Measurements from ENCODE around the gene ZNF423. TPM values are rescaled to one million over a fixed set of nuclear protein-coding genes. Genes with fewer than 3 reads are reported as not detected.

Gene ZNF423
- total and polyA plus RNA-seq, 9 of the 15 experiments (the other 6 are each of a cell fraction or from before 2014, with no cell fraction given) = not detected

DNA sequence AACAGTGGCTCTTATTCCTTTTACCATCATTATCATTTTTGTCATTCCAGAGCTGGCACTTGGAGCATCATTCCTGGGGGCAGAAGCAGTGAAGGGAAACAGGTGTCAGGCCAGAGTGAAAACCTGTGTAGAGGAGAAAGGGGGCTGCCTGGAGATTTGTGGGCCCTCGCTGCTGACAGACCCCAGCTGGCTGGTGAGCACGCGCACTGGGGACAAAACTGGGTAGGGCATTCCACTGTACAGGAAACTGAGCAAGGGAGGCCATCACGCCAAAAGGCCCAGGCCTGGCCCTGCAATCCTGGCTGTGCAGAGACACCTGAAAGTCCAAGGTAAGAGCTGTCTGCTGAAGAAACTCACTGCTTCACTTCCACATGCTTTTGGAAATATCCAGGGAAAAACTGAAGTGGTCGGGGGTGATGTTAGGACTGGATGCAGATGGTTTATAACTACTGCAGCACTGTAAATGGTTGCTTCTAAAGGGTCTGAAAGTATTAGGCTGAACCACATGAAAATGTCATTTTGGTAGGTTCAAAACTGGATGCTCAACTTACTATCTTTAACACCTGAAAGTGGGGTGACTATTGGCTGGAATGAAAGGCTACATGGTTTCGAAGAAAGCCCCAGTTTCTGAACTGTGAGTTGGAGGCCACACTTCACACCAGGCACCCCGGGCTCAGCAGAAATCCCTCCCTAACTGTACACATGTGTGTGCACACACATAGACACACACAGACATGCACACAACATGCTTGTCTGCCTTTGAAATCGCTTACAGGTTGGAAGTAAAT lies 257.3 kb downstream of the ZNF423 start:
- Histone ChIP-seq H3K4me1 (replicated peaks in 1 of 2; ENCODE audit: control insufficient read depth in 2 of 2, insufficient read depth in 2 of 2, low read length in 2 of 2) (no peaks in the 10 kb centered on the region), H3K36me3 (ENCODE audit: control insufficient read depth, insufficient read depth, low read length) (no peaks in the 10 kb centered on the region), H4K20me1 (replicated peaks; ENCODE audit: control insufficient read depth, insufficient read depth, low read length) (peaks cover 4% of the 10 kb centered on the region; the same call in 1 of the 2 replicates), H3K27ac (ENCODE audit: extremely low read depth, low read depth, low read length) (no peak overlapping the region; the same call in 2 of the 3 replicates), H3K4me3 (no peak overlapping the region), H3K27me3 (ENCODE audit: control insufficient read depth in 2 of 2, insufficient read depth in 2 of 2, low read length in 2 of 2) (peaks cover 44 to 77% of the 10 kb centered on the region in 2 experiments), H2AFZ (ENCODE audit: low read depth, low read length) (no peak overlapping the region), H3K4me2 (ENCODE audit: insufficient read depth, low read length) (no peak overlapping the region), H3K9ac (ENCODE audit: insufficient read depth in 1 of 2, low read depth in 2 of 2, low read length in 2 of 2) (no peak overlapping the region), H3K9me1 (ENCODE audit: control insufficient read depth, insufficient read depth, low read length) (no peaks in the 10 kb centered on the region), H3K79me2 (ENCODE audit: control insufficient read depth, insufficient read depth, low read length) (no peaks in the 10 kb centered on the region), H3K9me3 (replicated peaks; ENCODE audit: control insufficient read depth, insufficient read depth, low read depth, low read length) (no peaks in the 10 kb centered on the region)
- POLR2A ChIA-PET = interaction anchor here (0.5 to 0.6 kb wide), 2 partner anchors 9 to 70 kb away, joined by 3 to 5 read pairs; no protein-coding TSS in a partner anchor
- intact Hi-C loops (cut with micrococcal nuclease) (no loop called here), in situ Hi-C loops (cut with MboI) (no loop called here)
- BruUV-seq (replicated peaks) = no TSS peak
- CTCF ChIA-PET (ENCODE audit: low intra/inter-chr PET ratio) = no interaction called here
- 2% methylated on average over 8 of the region's 8 CpGs for WGBS (ENCODE audit: insufficient coverage, low coverage, missing lambda C conversion rate)
- no peak for FAIRE-seq
- ATAC-seq = no peak
- TF ChIP-seq HDGF (IDR thresholded peaks at IDR 0.05) (no peak), ZNF398 (CRISPR knock-in tag; IDR thresholded peaks at IDR 0.05) (no peak), RBM39 (optimal IDR thresholded peaks at IDR 0.05; ENCODE audit: low read depth, low read length) (no peak), ZNF140 (CRISPR knock-in tag; IDR thresholded peaks at IDR 0.05) (no peak)
- DNase-seq (ENCODE audit: extremely low read depth in 1 of 4, low spot score in 3 of 4) = no peak
